K562 (cell line): ENCODE measurements around the gene MAST1. TPM values are rescaled to one million over a fixed set of nuclear protein-coding genes. Genes with fewer than 3 reads are reported as not detected.
A peak's percentile ranks its signal among the peaks of the same experiment; 100 is the strongest.

Source experiments
- BCL6 ChIP-seq: fragments of 250-450 bp; sonication (Bioruptor Pico); IDR thresholded peaks from 2 replicates; pipeline ENCODE4 v1.4.0; 2020
- BRD4 ChIP-seq: fragments of 200-600 bp; sonication (generic); IDR thresholded peaks from 2 replicates; pipeline ENCODE4 v1.6.1; 2017; ENCODE audit warnings: inconsistent platforms
- BRF2 ChIP-seq: IDR thresholded peaks from 3 replicates; pipeline ENCODE4 v1.6.1; 2011; ENCODE audit warnings: borderline replicate concordance, mild to moderate bottlenecking; ENCODE audit not compliant: insufficient read length, insufficient read depth
- MGA ChIP-seq: fragments of 450-650 bp; IDR thresholded peaks from 2 replicates; pipeline ENCODE4 v1.6.1; 2016; ENCODE audit warnings: mild to moderate bottlenecking, moderate library complexity
- NR2F6 ChIP-seq: fragments of 450-650 bp; formaldehyde crosslinking; IDR thresholded peaks from 2 replicates; pipeline ENCODE4 v1.4.0; 2020; ENCODE audit warnings: mild to moderate bottlenecking
- RFX7 ChIP-seq: fragments of 250-450 bp; sonication (Bioruptor Pico); IDR thresholded peaks from 2 replicates; pipeline ENCODE4 v1.5.1; 2021; ENCODE audit warnings: mild to moderate bottlenecking
- RNF219 ChIP-seq: fragments of 250-450 bp; sonication (Bioruptor Pico); IDR thresholded peaks from 2 replicates; pipeline ENCODE4 v1.5.0; 2022; ENCODE audit warnings: mild to moderate bottlenecking
- SAFB ChIP-seq: fragments of 200-400 bp; formaldehyde crosslinking; IDR thresholded peaks from 2 replicates; pipeline ENCODE4 v1.6.1; 2017; ENCODE audit warnings: low read depth, low read length, borderline replicate concordance
- ZBTB5 ChIP-seq: fragments of 450-650 bp; IDR thresholded peaks from 2 replicates; pipeline ENCODE4 v1.6.1; 2017; ENCODE audit warnings: antibody characterized with exemption
- ZNF311 ChIP-seq: fragments of 250-450 bp; sonication (Bioruptor Pico); IDR thresholded peaks from 2 replicates; pipeline ENCODE4 v1.4.0; 2020; ENCODE audit warnings: mild to moderate bottlenecking, moderate library complexity
- polyA plus RNA-seq, 8 experiments: library from polyadenylated mRNA; depleted of rRNA in 4 of 8; stranded (reverse) in 5 of 8; unstranded in 3 of 8; fragments of >200 nt; fragmentation: Nextera tagmentation in 2 of 8; fragmentation: Illumina TruSeq in 1 of 8; extraction: Ambion mirVana in 2 of 8; extraction: Trizol in 1 of 8; gene quantifications; 2 replicates each; pipeline versions ENCODE4 v1.2.1 to v1.2.3, GENCODE V29; 2011 to 2014; ENCODE audit warnings: inconsistent platforms in 1 of 8, missing spikeins in 1 of 8
- total RNA-seq, 7 experiments: library from RNA; depleted of rRNA in 6 of 7; stranded (reverse); fragments of >200 nt in 6 of 7; fragmentation: Illumina TruSeq in 2 of 7; extraction: Trizol in 2 of 7; gene quantifications; 2 replicates each; pipeline versions ENCODE4 v1.2.1 to v1.2.3, GENCODE V29; 2011 to 2021; ENCODE audit warnings: low replicate concordance in 1 of 7

Gene MAST1
- total and polyA plus RNA-seq, 9 of the 15 experiments (the other 6 are each of a cell fraction or from before 2014, with no cell fraction given) = 0.48 to 10.3 (median 3.9) TPM

- TF ChIP-seq MGA (no peak), BCL6 (CRISPR knock-in tag) (no peak), ZBTB5 (no peak), NR2F6 (CRISPR knock-in tag) (peak; percentile 66; the same call in 1 of the 2 replicates), BRF2 (no peak), SAFB (peak; percentile 89), RNF219 (CRISPR knock-in tag) (no peak), BRD4 (0 out of 2 replicates have a peak, but pooled peaks have one; percentile 32), RFX7 (0 out of 2 replicates have a peak, but pooled peaks have one; percentile 38), ZNF311 (no peak)
Measured at GRCh38 chr19:12791345-12792050, 46.8 kb upstream of the MAST1 start, which contains the start of gene JUNB (continued).
